Esophagus muscularis mucosa (tissue), 3 donors: Measurements from ENCODE around the gene SLC48A1.

Experiments used
- CTCF ChIP-seq, 3 experiments: fragments of 200-600 bp in 2 of 3; fragments of 450-650 bp in 1 of 3; sonication (generic) in 2 of 3; IDR thresholded peaks; one replicate each; pipeline ENCODE4 v1.5.1; 2017 to 2019; ENCODE audit warnings: antibody characterized with exemption in 3 of 3, mild to moderate bottlenecking in 2 of 3, moderate library complexity in 1 of 3
- POLR2AphosphoS5 ChIP-seq, 2 donors: sonication (generic); formaldehyde crosslinking; IDR thresholded peaks; one replicate each; pipeline ENCODE4 v1.6.1; 2017; ENCODE audit warnings: antibody characterized with exemption in 2 of 2

DNA sequence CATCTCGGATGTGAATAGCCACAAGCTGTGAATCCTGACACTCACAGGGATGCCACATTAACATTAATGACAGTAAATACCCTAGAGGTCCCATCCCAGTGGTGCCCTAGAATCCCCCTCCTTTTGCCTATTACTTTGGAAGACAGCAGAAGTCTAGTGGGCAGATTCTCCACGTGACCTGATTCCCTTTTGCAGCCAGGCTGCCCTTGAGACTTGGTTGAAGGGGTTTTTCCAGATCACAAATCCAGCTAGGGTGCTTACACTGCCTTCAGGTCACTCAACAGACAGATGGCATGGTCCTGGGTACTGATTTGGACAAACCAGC lies 38.0 kb downstream of the SLC48A1 start:
- TF ChIP-seq CTCF (IDR thresholded peaks at IDR 0.05) (no peak), POLR2AphosphoS5 (IDR thresholded peaks at IDR 0.05) (no peak)
